Measurements from ENCODE around the gene ART4. TPM values are rescaled to one million over a fixed set of nuclear protein-coding genes. Genes with fewer than 3 reads are reported as not detected.
A peak's percentile ranks its signal among the peaks of the same experiment; 100 is the strongest.

The ART4 gene
- total RNA-seq, 1 experiment from 2014 or later = not detected

- no peak for DNase-seq (ENCODE audit: low read depth)
- in situ Hi-C loops (cut with HindIII; ENCODE audit: low pct_unique_long_range_greater_than_20kb, low sequenced_read_pairs) = no loop called here
Observed at GRCh38 chr12:14827043-14827442, 16.3 kb downstream of the ART4 start.

GRCh38 chr12:14826491-14826890 is 16.8 kb downstream of the ART4 start:
- no peak for DNase-seq (ENCODE audit: low read depth)
- in situ Hi-C loops (cut with HindIII; ENCODE audit: low pct_unique_long_range_greater_than_20kb, low sequenced_read_pairs) = no loop called here

GRCh38 chr12:14825256-14825655 is 18.1 kb downstream of the ART4 start:
- DNase-seq (ENCODE audit: low read depth) = no peak
- in situ Hi-C loops (cut with HindIII; ENCODE audit: low pct_unique_long_range_greater_than_20kb, low sequenced_read_pairs) = no loop called here

- DNase-seq (ENCODE audit: low read depth) = no peak
- in situ Hi-C loops (cut with HindIII; ENCODE audit: low pct_unique_long_range_greater_than_20kb, low sequenced_read_pairs) = no loop called here
Observed at GRCh38 chr12:14824012-14824634, 19.2 kb downstream of the ART4 start.

GRCh38 chr12:14814014-14814413 is 29.3 kb downstream of the ART4 start, which contains the start of gene SMCO3:
TSS of gene SMCO3 (minus strand) at chr12:14814182. CDS start at chr12:14806680, 7,502 bp downstream.
- in situ Hi-C loops (cut with HindIII; ENCODE audit: low pct_unique_long_range_greater_than_20kb, low sequenced_read_pairs) = no loop called here
- DNase-seq (ENCODE audit: low read depth) = no peak

- DNase-seq (ENCODE audit: low read depth) = no peak
- in situ Hi-C loops (cut with HindIII; ENCODE audit: low pct_unique_long_range_greater_than_20kb, low sequenced_read_pairs) = no loop called here
Observed at GRCh38 chr12:14811486-14811885, 31.8 kb downstream of the ART4 start.

GRCh38 chr12:14810953-14811483 is 32.3 kb downstream of the ART4 start:
- in situ Hi-C loops (cut with HindIII; ENCODE audit: low pct_unique_long_range_greater_than_20kb, low sequenced_read_pairs) = no loop called here
- peak; percentile 32 for DNase-seq (ENCODE audit: low read depth)

GRCh38 chr12:14810167-14810952 is 33.0 kb downstream of the ART4 start:
- in situ Hi-C loops (cut with HindIII; ENCODE audit: low pct_unique_long_range_greater_than_20kb, low sequenced_read_pairs) = no loop called here
- no peak for DNase-seq (ENCODE audit: low read depth)

GRCh38 chr12:14803830-14804160 is 39.5 kb downstream of the ART4 start:
- no peak for DNase-seq (ENCODE audit: low read depth)
- in situ Hi-C loops (cut with HindIII; ENCODE audit: low pct_unique_long_range_greater_than_20kb, low sequenced_read_pairs) = no loop called here

- in situ Hi-C loops (cut with HindIII; ENCODE audit: low pct_unique_long_range_greater_than_20kb, low sequenced_read_pairs) = no loop called here
Observed at GRCh38 chr12:14803011-14803829, 40.1 kb downstream of the ART4 start, which contains the start of the genes C12orf60 and WBP11. TSS of gene C12orf60 (plus strand) at chr12:14803670. CDS start at chr12:14822936, 19,266 bp downstream. TSS of gene WBP11 (minus strand) at chr12:14803478. CDS start at chr12:14801383, 2,095 bp downstream.

GRCh38 chr12:14802721-14803010 is 40.7 kb downstream of the ART4 start:
- no peak for DNase-seq (ENCODE audit: low read depth)
- in situ Hi-C loops (cut with HindIII; ENCODE audit: low pct_unique_long_range_greater_than_20kb, low sequenced_read_pairs) = no loop called here

More at GRCh38 chr12:14803011-14803829, 40.1 kb downstream of the ART4 start, which contains the start of the genes C12orf60 and WBP11:
- DNase-seq (ENCODE audit: low read depth) = peak; percentile 97

GRCh38 chr12:14802247-14802646 is 41.1 kb downstream of the ART4 start:
- in situ Hi-C loops (cut with HindIII; ENCODE audit: low pct_unique_long_range_greater_than_20kb, low sequenced_read_pairs) = no loop called here
- DNase-seq (ENCODE audit: low read depth) = no peak

- DNase-seq (ENCODE audit: low read depth) = no peak
- in situ Hi-C loops (cut with HindIII; ENCODE audit: low pct_unique_long_range_greater_than_20kb, low sequenced_read_pairs) = no loop called here
Observed at GRCh38 chr12:14795028-14795448, 48.3 kb downstream of the ART4 start.

GRCh38 chr12:14785568-14785967 is 57.8 kb downstream of the ART4 start:
- no peak for DNase-seq (ENCODE audit: low read depth)
- in situ Hi-C loops (cut with HindIII; ENCODE audit: low pct_unique_long_range_greater_than_20kb, low sequenced_read_pairs) = no loop called here

GRCh38 chr12:14784471-14784870 is 58.9 kb downstream of the ART4 start:
- in situ Hi-C loops (cut with HindIII; ENCODE audit: low pct_unique_long_range_greater_than_20kb, low sequenced_read_pairs) = no loop called here
- no peak for DNase-seq (ENCODE audit: low read depth)

- DNase-seq (ENCODE audit: low read depth) = no peak
- in situ Hi-C loops (cut with HindIII; ENCODE audit: low pct_unique_long_range_greater_than_20kb, low sequenced_read_pairs) = no loop called here
Observed at GRCh38 chr12:14782756-14783155, 60.6 kb downstream of the ART4 start.

- no peak for DNase-seq (ENCODE audit: low read depth)
- in situ Hi-C loops (cut with HindIII; ENCODE audit: low pct_unique_long_range_greater_than_20kb, low sequenced_read_pairs) = no loop called here
Observed at GRCh38 chr12:14781563-14781962, 61.8 kb downstream of the ART4 start.

GRCh38 chr12:14780859-14781258 is 62.5 kb downstream of the ART4 start:
- DNase-seq (ENCODE audit: low read depth) = no peak
- in situ Hi-C loops (cut with HindIII; ENCODE audit: low pct_unique_long_range_greater_than_20kb, low sequenced_read_pairs) = no loop called here

- in situ Hi-C loops (cut with HindIII; ENCODE audit: low pct_unique_long_range_greater_than_20kb, low sequenced_read_pairs) = no loop called here
Observed at GRCh38 chr12:14779834-14780233, 63.5 kb downstream of the ART4 start.

More at GRCh38 chr12:14779834-14780233, 63.5 kb downstream of the ART4 start:
- no peak for DNase-seq (ENCODE audit: low read depth)
